ENCODE measurements around the gene R3HDM4. TPM values are rescaled to one million over a fixed set of nuclear protein-coding genes. Genes with fewer than 3 reads are reported as not detected.

Gene R3HDM4
- total and polyA plus RNA-seq, 4 donors, result 14.1 to 72.4 (median 20.2) TPM

DNA sequence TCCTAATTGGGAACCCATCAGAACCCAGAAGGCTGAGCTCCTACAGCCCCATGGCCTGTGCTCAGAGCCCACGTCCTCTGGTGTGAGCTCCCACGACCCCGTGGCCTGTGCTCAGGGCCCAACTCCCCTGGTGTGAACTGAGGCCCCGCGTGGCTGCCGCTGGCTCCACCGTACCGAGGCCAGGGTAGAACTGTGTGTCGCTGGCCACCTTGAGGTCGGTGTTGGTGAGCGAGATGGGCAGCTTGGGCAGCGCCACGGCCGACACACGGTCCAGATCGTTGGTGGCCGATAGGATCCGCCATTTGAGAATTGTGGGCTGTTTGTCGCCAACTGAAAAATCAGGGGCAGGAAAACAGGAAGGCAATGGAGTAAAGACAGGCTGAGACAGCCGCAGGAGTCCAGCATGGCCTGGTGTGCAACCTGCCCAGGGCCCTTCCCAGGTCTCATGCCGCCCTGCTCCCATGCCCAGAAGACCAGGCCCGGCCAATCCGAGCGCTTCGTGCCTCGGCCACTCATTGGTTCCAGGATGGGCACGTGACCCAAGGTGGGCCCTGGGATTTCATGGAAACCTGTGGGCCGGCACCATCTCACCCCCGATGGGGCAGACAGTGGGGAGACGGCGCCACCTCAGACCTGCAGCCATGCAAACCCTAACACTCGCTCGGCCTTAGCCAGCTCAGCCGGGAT, 31.5 kb downstream of the R3HDM4 start:
- Histone ChIP-seq H3K4me1 (ENCODE audit: control insufficient read depth in 4 of 4, insufficient read depth in 4 of 4, low read length in 3 of 4) (no peaks in the 10 kb centered on the region), H3K9ac (ENCODE audit: low read depth in 1 of 2, low read length in 2 of 2) (no peak overlapping the region), H3K27me3 (ENCODE audit: control insufficient read depth in 4 of 4, insufficient read depth in 4 of 4, low read length in 3 of 4) (no peaks in the 10 kb centered on the region), H3K36me3 (ENCODE audit: control insufficient read depth in 4 of 4, insufficient read depth in 3 of 4, low read depth in 1 of 4, low read length in 3 of 4) (peaks cover 0 to 54% (median 16%) of the 10 kb centered on the region in 4 donors), H3K9me3 (ENCODE audit: control insufficient read depth in 4 of 4, low read length in 3 of 4) (no peaks in the 10 kb centered on the region), H3K4me3 (ENCODE audit: low read depth in 1 of 3, low read length in 3 of 3) (no peak overlapping the region), H3K27ac (ENCODE audit: low read depth in 1 of 2, low read length in 2 of 2) (no peak overlapping the region)
- DNase-seq (ENCODE audit: low spot score), result no peak
- 98% methylated on average over 34 of the region's 34 CpGs for WGBS
- TF ChIP-seq, protein P1, sequence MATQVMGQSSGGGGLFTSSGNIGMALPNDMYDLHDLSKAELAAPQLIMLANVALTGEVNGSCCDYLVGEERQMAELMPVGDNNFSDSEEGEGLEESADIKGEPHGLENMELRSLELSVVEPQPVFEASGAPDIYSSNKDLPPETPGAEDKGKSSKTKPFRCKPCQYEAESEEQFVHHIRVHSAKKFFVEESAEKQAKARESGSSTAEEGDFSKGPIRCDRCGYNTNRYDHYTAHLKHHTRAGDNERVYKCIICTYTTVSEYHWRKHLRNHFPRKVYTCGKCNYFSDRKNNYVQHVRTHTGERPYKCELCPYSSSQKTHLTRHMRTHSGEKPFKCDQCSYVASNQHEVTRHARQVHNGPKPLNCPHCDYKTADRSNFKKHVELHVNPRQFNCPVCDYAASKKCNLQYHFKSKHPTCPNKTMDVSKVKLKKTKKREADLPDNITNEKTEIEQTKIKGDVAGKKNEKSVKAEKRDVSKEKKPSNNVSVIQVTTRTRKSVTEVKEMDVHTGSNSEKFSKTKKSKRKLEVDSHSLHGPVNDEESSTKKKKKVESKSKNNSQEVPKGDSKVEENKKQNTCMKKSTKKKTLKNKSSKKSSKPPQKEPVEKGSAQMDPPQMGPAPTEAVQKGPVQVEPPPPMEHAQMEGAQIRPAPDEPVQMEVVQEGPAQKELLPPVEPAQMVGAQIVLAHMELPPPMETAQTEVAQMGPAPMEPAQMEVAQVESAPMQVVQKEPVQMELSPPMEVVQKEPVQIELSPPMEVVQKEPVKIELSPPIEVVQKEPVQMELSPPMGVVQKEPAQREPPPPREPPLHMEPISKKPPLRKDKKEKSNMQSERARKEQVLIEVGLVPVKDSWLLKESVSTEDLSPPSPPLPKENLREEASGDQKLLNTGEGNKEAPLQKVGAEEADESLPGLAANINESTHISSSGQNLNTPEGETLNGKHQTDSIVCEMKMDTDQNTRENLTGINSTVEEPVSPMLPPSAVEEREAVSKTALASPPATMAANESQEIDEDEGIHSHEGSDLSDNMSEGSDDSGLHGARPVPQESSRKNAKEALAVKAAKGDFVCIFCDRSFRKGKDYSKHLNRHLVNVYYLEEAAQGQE (IDR thresholded peaks at IDR 0.05), result no peak
- TF ChIP-seq NR2F2 (IDR thresholded peaks at IDR 0.05), result no peak
- no peak for TF ChIP-seq RXRA (IDR thresholded peaks at IDR 0.05)
- no peak for TF ChIP-seq TAF1 (conservative IDR thresholded peaks at IDR 0.05)
- TF ChIP-seq, protein P2, sequence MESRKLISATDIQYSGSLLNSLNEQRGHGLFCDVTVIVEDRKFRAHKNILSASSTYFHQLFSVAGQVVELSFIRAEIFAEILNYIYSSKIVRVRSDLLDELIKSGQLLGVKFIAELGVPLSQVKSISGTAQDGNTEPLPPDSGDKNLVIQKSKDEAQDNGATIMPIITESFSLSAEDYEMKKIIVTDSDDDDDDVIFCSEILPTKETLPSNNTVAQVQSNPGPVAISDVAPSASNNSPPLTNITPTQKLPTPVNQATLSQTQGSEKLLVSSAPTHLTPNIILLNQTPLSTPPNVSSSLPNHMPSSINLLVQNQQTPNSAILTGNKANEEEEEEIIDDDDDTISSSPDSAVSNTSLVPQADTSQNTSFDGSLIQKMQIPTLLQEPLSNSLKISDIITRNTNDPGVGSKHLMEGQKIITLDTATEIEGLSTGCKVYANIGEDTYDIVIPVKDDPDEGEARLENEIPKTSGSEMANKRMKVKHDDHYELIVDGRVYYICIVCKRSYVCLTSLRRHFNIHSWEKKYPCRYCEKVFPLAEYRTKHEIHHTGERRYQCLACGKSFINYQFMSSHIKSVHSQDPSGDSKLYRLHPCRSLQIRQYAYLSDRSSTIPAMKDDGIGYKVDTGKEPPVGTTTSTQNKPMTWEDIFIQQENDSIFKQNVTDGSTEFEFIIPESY (IDR thresholded peaks at IDR 0.05), result no peak
- TF ChIP-seq FOXA2 (IDR thresholded peaks at IDR 0.05), result no peak
- no peak for TF ChIP-seq JUND (IDR thresholded peaks at IDR 0.05)
- no peak for TF ChIP-seq FOXA1 (IDR thresholded peaks at IDR 0.05)
- TF ChIP-seq HNF4A (conservative IDR thresholded peaks at IDR 0.05), result no peak
- no peak for TF ChIP-seq SP1 (IDR thresholded peaks at IDR 0.05)
- no peak for TF ChIP-seq RAD21 (IDR thresholded peaks at IDR 0.05)
- no peak for TF ChIP-seq YY1 (IDR thresholded peaks at IDR 0.05)
- TF ChIP-seq, protein P3, sequence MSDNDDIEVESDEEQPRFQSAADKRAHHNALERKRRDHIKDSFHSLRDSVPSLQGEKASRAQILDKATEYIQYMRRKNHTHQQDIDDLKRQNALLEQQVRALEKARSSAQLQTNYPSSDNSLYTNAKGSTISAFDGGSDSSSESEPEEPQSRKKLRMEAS (IDR thresholded peaks at IDR 0.05), result no peak
- TF ChIP-seq EGR1 (IDR thresholded peaks at IDR 0.05; ENCODE audit: low read depth in 2 of 2), result no peak
- no peak for TF ChIP-seq GABPA (IDR thresholded peaks at IDR 0.05 in 1 of 2, conservative IDR thresholded peaks at IDR 0.05 in 1 of 2)
- TF ChIP-seq, protein P4, sequence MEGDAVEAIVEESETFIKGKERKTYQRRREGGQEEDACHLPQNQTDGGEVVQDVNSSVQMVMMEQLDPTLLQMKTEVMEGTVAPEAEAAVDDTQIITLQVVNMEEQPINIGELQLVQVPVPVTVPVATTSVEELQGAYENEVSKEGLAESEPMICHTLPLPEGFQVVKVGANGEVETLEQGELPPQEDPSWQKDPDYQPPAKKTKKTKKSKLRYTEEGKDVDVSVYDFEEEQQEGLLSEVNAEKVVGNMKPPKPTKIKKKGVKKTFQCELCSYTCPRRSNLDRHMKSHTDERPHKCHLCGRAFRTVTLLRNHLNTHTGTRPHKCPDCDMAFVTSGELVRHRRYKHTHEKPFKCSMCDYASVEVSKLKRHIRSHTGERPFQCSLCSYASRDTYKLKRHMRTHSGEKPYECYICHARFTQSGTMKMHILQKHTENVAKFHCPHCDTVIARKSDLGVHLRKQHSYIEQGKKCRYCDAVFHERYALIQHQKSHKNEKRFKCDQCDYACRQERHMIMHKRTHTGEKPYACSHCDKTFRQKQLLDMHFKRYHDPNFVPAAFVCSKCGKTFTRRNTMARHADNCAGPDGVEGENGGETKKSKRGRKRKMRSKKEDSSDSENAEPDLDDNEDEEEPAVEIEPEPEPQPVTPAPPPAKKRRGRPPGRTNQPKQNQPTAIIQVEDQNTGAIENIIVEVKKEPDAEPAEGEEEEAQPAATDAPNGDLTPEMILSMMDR (IDR thresholded peaks at IDR 0.05; ENCODE audit: low read depth, low read length, missing input control), result no peak
- TF ChIP-seq, protein P5, sequence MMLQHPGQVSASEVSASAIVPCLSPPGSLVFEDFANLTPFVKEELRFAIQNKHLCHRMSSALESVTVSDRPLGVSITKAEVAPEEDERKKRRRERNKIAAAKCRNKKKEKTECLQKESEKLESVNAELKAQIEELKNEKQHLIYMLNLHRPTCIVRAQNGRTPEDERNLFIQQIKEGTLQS (IDR thresholded peaks at IDR 0.05), result no peak
- TF ChIP-seq HNF4G (IDR thresholded peaks at IDR 0.05), result no peak

All from liver (tissue), 9 donors.